H1 (cell line): ENCODE data around the gene RFT1. TPM values are rescaled to one million over a fixed set of nuclear protein-coding genes. Genes with fewer than 3 reads are reported as not detected.

Experiments
- CHD7 ChIP-seq: fragments of 300-600 bp; sonication (generic); IDR thresholded peaks from 2 replicates; pipeline ENCODE4 v1.7.1; 2012; ENCODE audit warnings: low read length, moderate library complexity, mild to moderate bottlenecking, inconsistent platforms; ENCODE audit not compliant: insufficient replicate concordance
- CTBP2 ChIP-seq: IDR thresholded peaks from 2 replicates; pipeline ENCODE4 v1.7.0; 2011; ENCODE audit warnings: borderline replicate concordance, mild to moderate bottlenecking, moderate library complexity, mixed read lengths, low read length; ENCODE audit not compliant: insufficient read depth, insufficient read length
- POU5F1 ChIP-seq: IDR thresholded peaks from 2 replicates; pipeline ENCODE4 v1.6.1; 2011; ENCODE audit warnings: low read depth, mild to moderate bottlenecking, low read length, moderate library complexity
- RAD21 ChIP-seq, 2 experiments: IDR thresholded peaks in 1 of 2; conservative IDR thresholded peaks in 1 of 2; 2 replicates each; pipeline ENCODE4 v1.6.1; 2011; ENCODE audit warnings: low read depth in 2 of 2, low read length in 2 of 2, improper control_type of control experiment in 1 of 2, inconsistent platforms in 1 of 2, mild to moderate bottlenecking in 1 of 2, moderate library complexity in 1 of 2
- RNF2 ChIP-seq: fragments of 200-900, 300-1000 bp; sonication (generic); IDR thresholded peaks from 2 replicates; pipeline ENCODE4 v1.7.1; 2016; ENCODE audit warnings: borderline replicate concordance, low read depth, mild to moderate bottlenecking, antibody characterized with exemption, low read length; ENCODE audit not compliant: poor library complexity, severe bottlenecking; ENCODE audit errors: missing control alignments
- YY1 ChIP-seq: IDR thresholded peaks from 2 replicates; pipeline ENCODE4 v1.6.1; 2011; ENCODE audit warnings: low read depth, mild to moderate bottlenecking, low read length
- polyA plus RNA-seq, 7 experiments: library from polyadenylated mRNA; depleted of rRNA in 3 of 7; stranded (reverse) in 5 of 7; unstranded in 2 of 7; fragments of >200 nt in 5 of 7; fragments of 200-250 nt in 2 of 7; gene quantifications; 1 replicate in 5 of 7; 2 replicates in 1 of 7; 4 replicates in 1 of 7; pipeline versions ENCODE4 v1.2.1 to v1.2.3, GENCODE V29; 2011 to 2013; ENCODE audit warnings: missing spikeins in 2 of 7, mixed read lengths in 2 of 7
- total RNA-seq: library from RNA; stranded (reverse); fragmentation: NEBNext Ultra II Directional; extraction: Animal tissue kit (Norgen Biotek cat#: 25700); gene quantifications from 2 replicates; pipeline ENCODE4 v1.2.1, GENCODE V29; 2021

RFT1 gene
- total and polyA plus RNA-seq, 2 of the 8 experiments (the other 6 are each of a cell fraction or from before 2014, with no cell fraction given), result 27.7 to 42.4 TPM

GRCh38 chr3:53151870-53152660, 21.8 kb upstream of the RFT1 start (continued):
- no peak for TF ChIP-seq CHD7
- TF ChIP-seq CTBP2, result no peak
- TF ChIP-seq POU5F1, result no peak
- no peak for TF ChIP-seq RAD21 (IDR thresholded peaks at IDR 0.05 in 1 of 2, conservative IDR thresholded peaks at IDR 0.05 in 1 of 2; ENCODE audit: low read depth in 2 of 2, low read length in 2 of 2)
- TF ChIP-seq RNF2, result no peak
- TF ChIP-seq YY1, result no peak
